HCT116 (cell line): ENCODE measurements around the gene TSPAN5. TPM values are rescaled to one million over a fixed set of nuclear protein-coding genes. Genes with fewer than 3 reads are reported as not detected.

Experiments
- ATAC-seq: fragments of 200-7000 bp; cut with Tn5 transposase; 2 replicates; pipeline ENCODE4 v1.9.1; 2020; ENCODE audit warnings: mild to moderate bottlenecking, moderate library complexity
- BruUV-seq: library from RNA; stranded (reverse); fragments of 400-500 nt; replicated peaks from 2 replicates; lab custom pipeline; 2021; lab: Mats Ljungman, UMichigan
- CTCF ChIA-PET: fragments of 300-600 bp; sonication (Branson Sonifier 250); formaldehyde crosslinking; loops from one replicate; lab custom pipeline; 2021; ENCODE audit warnings: antibody characterized with exemption; lab: Charles Lee
- POLR2A ChIA-PET: fragments of 300-600, 350-600 bp; sonication (Branson Sonifier 250); formaldehyde crosslinking; loops from one replicate; lab custom pipeline; 2021; ENCODE audit warnings: antibody characterized with exemption; lab: Charles Lee
- RAD21 ChIA-PET, 2 experiments: fragments of 300-600 bp; sonication (Branson Sonifier 250); formaldehyde crosslinking; loops; one replicate each; lab custom pipeline; 2023; ENCODE audit warnings: low total read pairs in 2 of 2; ENCODE audit not compliant: uncharacterized antibody in 2 of 2, unreplicated experiment in 2 of 2, low non-redundant PET in 1 of 2; lab: Charles Lee
- DNase-seq: peaks from one replicate; pipeline ENCODE4 v3.0.0-alpha.2; 2010; ENCODE audit warnings: low read depth, low spot score
- H2AFZ ChIP-seq: fragments of 200-600 bp; shearing (Covaris generic), sonication (generic); 2 replicates; pipeline ENCODE4 v1.6.1; 2017; ENCODE audit warnings: low read depth, mixed run types, mixed read lengths, antibody characterized with exemption, low read length; ENCODE audit not compliant: poor library complexity, severe bottlenecking
- H3K27ac ChIP-seq: 2 replicates; pipeline ENCODE4 v1.5.1; 2012; ENCODE audit warnings: low read depth, low read length
- H3K27me3 ChIP-seq: fragments of 200-600 bp; sonication (generic); 2 replicates; pipeline ENCODE4 v1.6.1; 2016; ENCODE audit warnings: mixed run types, low read length, mixed read lengths; ENCODE audit not compliant: insufficient read depth
- H3K36me3 ChIP-seq, 2 experiments: fragments of 200-500 bp in 1 of 2; fragments of 200-600 bp in 1 of 2; sonication (Bioruptor generic) in 1 of 2; sonication (generic) in 1 of 2; 2 replicates each; pipeline versions ENCODE4 v1.5.1 to v1.6.1; 2014 to 2016; ENCODE audit warnings: low read length in 2 of 2, inconsistent platforms in 1 of 2, mixed read lengths in 1 of 2, mixed run types in 1 of 2; ENCODE audit not compliant: insufficient read depth in 2 of 2, control insufficient read depth in 1 of 2
- H3K4me1 ChIP-seq, 2 experiments: fragments of 200-600 bp in 1 of 2; sonication (generic) in 1 of 2; 2 replicates each; pipeline versions ENCODE4 v1.5.1 to v1.6.1; 2012 to 2017; ENCODE audit warnings: low read length in 2 of 2, inconsistent platforms in 1 of 2, mild to moderate bottlenecking in 1 of 2, mixed read lengths in 1 of 2, mixed run types in 1 of 2, moderate library complexity in 1 of 2; ENCODE audit not compliant: insufficient read depth in 2 of 2, control insufficient read depth in 1 of 2
- H3K4me2 ChIP-seq: fragments of 200-600 bp; sonication (generic); 2 replicates; pipeline ENCODE4 v1.6.1; 2017; ENCODE audit warnings: mixed run types, low read length, mixed read lengths
- H3K4me3 ChIP-seq, 2 experiments: fragments of 200-600 bp in 1 of 2; sonication (generic) in 1 of 2; replicated peaks in 1 of 2; 2 replicates each; pipeline ENCODE4 v1.5.1; 2011 to 2016; ENCODE audit warnings: low read length in 2 of 2, control low read depth in 1 of 2, low read depth in 1 of 2, mild to moderate bottlenecking in 1 of 2, mixed read lengths in 1 of 2, mixed run types in 1 of 2
- H3K79me2 ChIP-seq: fragments of 200-600 bp; sonication (generic); 2 replicates; pipeline ENCODE4 v1.6.1; 2017; ENCODE audit warnings: mild to moderate bottlenecking, mixed run types, low read length, moderate library complexity, mixed read lengths; ENCODE audit not compliant: insufficient read depth
- H3K9ac ChIP-seq: fragments of 200-600 bp; sonication (generic); 2 replicates; pipeline ENCODE4 v1.6.1; 2016; ENCODE audit warnings: low read length, mixed read lengths
- H3K9me2 ChIP-seq: fragments of 200-600 bp; sonication (generic), shearing (Covaris generic); 2 replicates; pipeline ENCODE4 v1.6.1; 2017; ENCODE audit warnings: mixed run types, mild to moderate bottlenecking, moderate library complexity; ENCODE audit not compliant: insufficient read depth
- H3K9me3 ChIP-seq, 2 experiments: fragments of 200-500 bp in 1 of 2; fragments of 200-600 bp in 1 of 2; sonication (Bioruptor generic) in 1 of 2; sonication (generic) in 1 of 2; 2 replicates each; pipeline ENCODE4 v1.6.1; 2014 to 2017; ENCODE audit warnings: low read length in 2 of 2, mixed read lengths in 2 of 2, inconsistent platforms in 1 of 2, low read depth in 1 of 2, mild to moderate bottlenecking in 1 of 2, mixed run types in 1 of 2, moderate library complexity in 1 of 2; ENCODE audit not compliant: control insufficient read depth in 1 of 2, insufficient read depth in 1 of 2
- H4K20me1 ChIP-seq: fragments of 200-600 bp; sonication (generic), shearing (Covaris generic); 2 replicates; pipeline ENCODE4 v1.6.1; 2017; ENCODE audit warnings: mixed run types, mild to moderate bottlenecking, moderate library complexity; ENCODE audit not compliant: insufficient read depth
- CBX3 ChIP-seq: IDR thresholded peaks from 2 replicates; pipeline ENCODE4 v1.6.1; 2012; ENCODE audit warnings: low read depth
- CEBPB ChIP-seq: IDR thresholded peaks from 2 replicates; pipeline ENCODE4 v1.6.1; 2012; ENCODE audit warnings: low read depth
- ELF1 ChIP-seq: IDR thresholded peaks from 2 replicates; pipeline ENCODE4 v1.6.1; 2012; ENCODE audit warnings: low read depth, borderline replicate concordance
- EZH2phosphoT487 ChIP-seq: fragments of 200-600 bp; IDR thresholded peaks from 2 replicates; pipeline ENCODE4 v1.6.1; 2018; ENCODE audit warnings: antibody characterized with exemption, borderline replicate concordance
- FOSL1 ChIP-seq: IDR thresholded peaks from 2 replicates; pipeline ENCODE4 v1.6.1; 2012; ENCODE audit warnings: low read depth
- JUND ChIP-seq: IDR thresholded peaks from 2 replicates; pipeline ENCODE4 v1.6.1; 2012
- POLR2A ChIP-seq: IDR thresholded peaks from 2 replicates; pipeline ENCODE4 v1.7.0; 2011; ENCODE audit warnings: borderline replicate concordance; ENCODE audit not compliant: insufficient read depth, insufficient read length; ENCODE audit errors: extremely low read depth
- POLR2AphosphoS5 ChIP-seq: IDR thresholded peaks from 2 replicates; pipeline ENCODE4 v1.6.1; 2011; ENCODE audit warnings: mild to moderate bottlenecking, low read depth, low read length, moderate library complexity
- RAD21 ChIP-seq: IDR thresholded peaks from 2 replicates; pipeline ENCODE4 v1.6.1; 2012; ENCODE audit warnings: low read depth, mild to moderate bottlenecking
- SIN3A ChIP-seq: IDR thresholded peaks from 2 replicates; pipeline ENCODE4 v1.6.1; 2012; ENCODE audit warnings: low read depth
- SP1 ChIP-seq: IDR thresholded peaks from 2 replicates; pipeline ENCODE4 v1.6.1; 2012; ENCODE audit warnings: low read depth
- SRF ChIP-seq: IDR thresholded peaks from 2 replicates; pipeline ENCODE4 v1.6.1; 2012; ENCODE audit warnings: low read depth
- TCF7L2 ChIP-seq: IDR thresholded peaks from 2 replicates; pipeline ENCODE4 v1.7.0; 2011; ENCODE audit warnings: borderline replicate concordance, inconsistent platforms; ENCODE audit not compliant: insufficient read depth, insufficient read length; ENCODE audit errors: extremely low read depth
- ZFX ChIP-seq: fragments of 450-650 bp; IDR thresholded peaks from 2 replicates; pipeline ENCODE4 v1.6.1; 2017
- ZNF274 ChIP-seq: fragments of 200-500 bp; sonication (Bioruptor generic); IDR thresholded peaks from 2 replicates; pipeline ENCODE4 v1.6.1; 2014; ENCODE audit warnings: mild to moderate bottlenecking, low read depth, low read length, inconsistent platforms
- intact Hi-C: fragments of 100-400 bp; cut with micrococcal nuclease; formaldehyde crosslinking; loops from 2 replicates; pipeline ENCODE4 v1.10.0; 2022
- total RNA-seq: library from RNA; stranded (reverse); gene quantifications from one replicate; pipeline ENCODE4 v1.2.1, GENCODE V29; 2021; ENCODE audit not compliant: unreplicated experiment
- TF ChIP-seq, protein P1 (sequence below): IDR thresholded peaks from 2 replicates; pipeline ENCODE4 v1.6.1; 2012
- TF ChIP-seq, protein P2 (sequence below): IDR thresholded peaks from 2 replicates; pipeline ENCODE4 v1.6.1; 2011; ENCODE audit warnings: mild to moderate bottlenecking, low read length, moderate library complexity; ENCODE audit not compliant: insufficient replicate concordance; ENCODE audit errors: extremely low read depth

TSPAN5 gene
- total RNA-seq, 1 experiment from 2014 or later = 56.8 TPM

DNA sequence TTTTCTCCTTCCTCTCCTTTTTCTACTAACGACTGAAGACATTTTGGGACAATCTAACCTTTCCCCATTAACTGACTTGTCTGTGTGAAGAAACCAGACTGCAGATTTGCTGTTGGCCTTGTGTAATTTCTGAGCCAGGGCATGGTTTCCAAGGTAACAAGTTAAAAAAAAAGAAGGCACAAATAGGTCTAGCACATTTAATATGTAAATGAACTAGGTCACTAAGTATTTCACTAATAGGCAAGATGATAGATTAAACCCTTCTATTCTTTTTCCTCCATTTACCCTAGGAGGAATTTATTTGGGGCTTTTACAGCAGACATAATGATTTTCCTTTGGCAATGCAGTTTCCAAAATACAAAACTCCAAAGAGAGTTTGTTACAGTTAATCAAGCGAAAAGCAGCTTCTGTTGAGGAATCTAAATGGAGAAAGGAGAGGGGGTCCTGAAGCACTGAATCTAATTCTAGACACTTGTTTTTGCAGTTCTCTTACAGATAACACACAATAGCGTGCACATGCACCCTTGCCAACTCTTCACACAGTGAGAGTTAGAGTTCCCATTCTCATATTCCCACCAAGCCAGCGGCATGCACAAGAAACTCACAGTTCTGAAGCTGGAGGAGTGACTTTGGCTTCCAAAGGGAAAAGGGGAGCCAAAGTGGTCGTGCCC, 72.0 kb downstream of the TSPAN5 start:
- H3K9me2 ChIP-seq = no peaks in the 10 kb centered on the region
- intact Hi-C loops = no loop called here
- ChIA-PET RAD21 (no interaction called here), CTCF (no interaction called here), POLR2A (no interaction called here)
- peaks cover 93% of the 10 kb centered on the region for H3K79me2 ChIP-seq
- H3K4me2 ChIP-seq = no peak overlapping the region
- no TSS peak for BruUV-seq
- ATAC-seq (no peak), DNase-seq (no peak)
- H3K27me3 ChIP-seq = no peaks in the 10 kb centered on the region
- H3K4me1 ChIP-seq = peaks cover 0 to 9% of the 10 kb centered on the region in 2 experiments; a peak in 1 of 4 replicates
- H3K9ac ChIP-seq = no peak overlapping the region
- no peak overlapping the region for H3K4me3 ChIP-seq
- no peaks in the 10 kb centered on the region for H4K20me1 ChIP-seq
- no peaks in the 10 kb centered on the region for H3K9me3 ChIP-seq
- H3K36me3 ChIP-seq = no peaks in the 10 kb centered on the region
- H2AFZ ChIP-seq = no peak overlapping the region
- TF ChIP-seq ELF1 (no peak), POLR2A (no peak), CEBPB (no peak), CBX3 (no peak), TCF7L2 (no peak), SIN3A (no peak), FOSL1 (no peak), ZNF274 (no peak), EZH2phosphoT487 (no peak), RAD21 (no peak), POLR2AphosphoS5 (no peak), ZFX (no peak), SP1 (no peak), JUND (no peak), SRF (no peak)
- TF ChIP-seq, protein P1, sequence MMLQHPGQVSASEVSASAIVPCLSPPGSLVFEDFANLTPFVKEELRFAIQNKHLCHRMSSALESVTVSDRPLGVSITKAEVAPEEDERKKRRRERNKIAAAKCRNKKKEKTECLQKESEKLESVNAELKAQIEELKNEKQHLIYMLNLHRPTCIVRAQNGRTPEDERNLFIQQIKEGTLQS = no peak
- TF ChIP-seq, protein P2, sequence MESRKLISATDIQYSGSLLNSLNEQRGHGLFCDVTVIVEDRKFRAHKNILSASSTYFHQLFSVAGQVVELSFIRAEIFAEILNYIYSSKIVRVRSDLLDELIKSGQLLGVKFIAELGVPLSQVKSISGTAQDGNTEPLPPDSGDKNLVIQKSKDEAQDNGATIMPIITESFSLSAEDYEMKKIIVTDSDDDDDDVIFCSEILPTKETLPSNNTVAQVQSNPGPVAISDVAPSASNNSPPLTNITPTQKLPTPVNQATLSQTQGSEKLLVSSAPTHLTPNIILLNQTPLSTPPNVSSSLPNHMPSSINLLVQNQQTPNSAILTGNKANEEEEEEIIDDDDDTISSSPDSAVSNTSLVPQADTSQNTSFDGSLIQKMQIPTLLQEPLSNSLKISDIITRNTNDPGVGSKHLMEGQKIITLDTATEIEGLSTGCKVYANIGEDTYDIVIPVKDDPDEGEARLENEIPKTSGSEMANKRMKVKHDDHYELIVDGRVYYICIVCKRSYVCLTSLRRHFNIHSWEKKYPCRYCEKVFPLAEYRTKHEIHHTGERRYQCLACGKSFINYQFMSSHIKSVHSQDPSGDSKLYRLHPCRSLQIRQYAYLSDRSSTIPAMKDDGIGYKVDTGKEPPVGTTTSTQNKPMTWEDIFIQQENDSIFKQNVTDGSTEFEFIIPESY = no peak
- H3K27ac ChIP-seq = no peak overlapping the region
